Putamen (tissue), 1 donor: ENCODE data around the gene LSG1.

Experiments used
- DNase-seq: peaks from one replicate; pipeline ENCODE4 v3.0.0-alpha.2; 2016; ENCODE audit warnings: low spot score

Gene LSG1

DNA sequence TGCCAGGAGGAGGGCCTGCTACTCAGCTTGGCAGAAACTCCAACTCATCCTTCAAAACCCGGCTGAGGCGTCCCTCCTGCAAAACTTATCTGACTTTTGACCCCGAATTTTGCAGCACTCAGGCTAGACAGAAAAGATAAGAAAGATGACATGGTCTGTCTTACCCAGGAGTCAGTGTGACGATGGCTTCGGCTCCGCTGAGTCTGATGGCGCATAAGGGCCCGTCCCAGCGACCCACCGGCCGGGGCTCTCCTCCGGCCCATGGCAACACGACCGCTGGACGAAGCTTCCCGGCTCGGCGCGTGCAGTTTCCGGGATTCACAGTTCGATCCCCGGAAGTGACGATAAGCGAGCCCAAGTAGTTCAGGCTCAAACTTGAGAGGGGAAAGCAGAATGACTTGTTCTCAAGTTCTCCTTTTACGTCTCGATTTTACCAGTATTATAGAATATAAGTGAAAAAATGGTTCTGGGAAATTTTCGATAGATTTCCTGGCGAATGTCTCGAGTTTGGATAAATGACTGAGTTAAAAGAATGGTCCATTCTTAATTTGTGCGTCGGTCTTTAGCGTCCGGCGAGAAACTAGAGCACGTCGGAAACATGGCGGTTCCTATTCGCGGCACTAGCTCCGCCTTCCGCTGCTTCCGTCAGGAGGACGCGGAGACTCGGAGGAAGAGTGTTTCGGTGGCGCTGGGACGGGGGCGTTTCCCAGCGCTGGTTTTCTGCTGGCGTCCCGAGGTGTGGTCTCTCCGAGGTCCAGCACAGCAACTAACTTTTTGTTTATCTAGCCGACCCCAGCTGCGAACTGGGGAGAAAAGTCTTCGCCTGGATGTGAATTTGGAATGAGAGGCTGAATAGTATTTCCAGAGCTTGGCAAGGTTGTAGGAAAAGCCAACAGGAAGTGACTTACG, at the start of gene LSG1:
Gene LSG1 (minus strand): TSS at position 292 of the 909 bp plus-strand sequence. CDS start 29 bp downstream, at position 263.
- DNase-seq = peak; percentile 93

GRCh38 chr3:194720048-194720447, 48.1 kb upstream of the LSG1 start:
- no peak for DNase-seq

- DNase-seq = no peak
Measured at GRCh38 chr3:194718079-194718478, 46.1 kb upstream of the LSG1 start.

DNA sequence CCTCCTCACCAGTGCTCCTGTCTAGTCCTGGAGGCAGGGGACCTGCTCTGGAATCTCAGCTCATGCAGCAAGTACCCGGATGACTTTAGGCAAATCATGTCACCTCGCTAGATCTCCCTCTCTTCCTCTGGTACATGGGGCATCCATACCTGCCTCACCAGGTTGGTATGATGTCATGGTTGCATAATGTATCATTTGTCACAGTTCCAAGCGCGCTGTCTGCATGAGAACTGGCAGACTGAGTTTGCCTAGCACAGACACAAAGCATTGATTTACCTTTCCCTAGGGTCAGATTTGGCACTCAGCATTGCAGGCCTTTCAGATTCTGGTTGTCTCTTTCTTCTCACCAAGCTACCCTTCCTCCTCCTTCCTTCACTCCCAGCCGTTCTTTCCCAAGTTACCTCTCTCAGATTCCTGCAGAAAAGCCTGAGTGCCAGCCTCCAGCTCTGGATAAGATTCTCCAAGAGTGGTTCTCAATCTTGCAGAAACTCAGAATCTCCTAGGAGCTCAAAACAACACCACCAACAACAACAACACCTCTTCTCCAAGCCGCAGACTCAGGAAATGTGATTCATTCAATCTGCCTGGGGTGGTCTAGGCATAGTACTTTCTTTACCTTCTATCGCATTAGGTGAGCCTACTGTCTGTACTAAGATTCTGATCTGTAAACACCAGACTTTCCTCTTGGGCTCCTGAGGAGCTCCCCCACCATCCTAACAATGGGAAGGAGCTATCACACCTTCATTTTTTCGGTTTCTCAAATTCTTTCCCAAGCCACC, 43.2 kb upstream of the LSG1 start:
- DNase-seq = no peak

DNA sequence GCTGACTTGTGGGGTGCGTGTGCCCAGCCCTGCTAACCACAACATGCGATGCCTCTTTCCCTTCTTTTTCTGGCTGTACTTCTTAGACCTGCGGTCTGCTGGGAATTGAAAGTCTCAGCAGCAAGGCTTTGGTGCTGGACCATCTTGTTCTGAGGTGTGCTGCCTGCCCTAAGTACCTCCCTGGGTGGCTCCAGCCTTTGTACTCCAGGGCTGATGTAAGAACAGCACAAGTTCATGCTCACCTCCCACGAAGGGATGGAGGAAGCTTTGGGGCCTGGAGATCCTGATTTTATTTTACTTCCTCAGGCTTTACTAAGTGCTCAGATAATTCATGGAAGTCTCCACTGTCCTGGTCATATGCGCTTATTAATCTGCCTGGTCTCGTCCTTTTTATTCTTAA, 42.6 kb upstream of the LSG1 start:
- DNase-seq = no peak

DNA sequence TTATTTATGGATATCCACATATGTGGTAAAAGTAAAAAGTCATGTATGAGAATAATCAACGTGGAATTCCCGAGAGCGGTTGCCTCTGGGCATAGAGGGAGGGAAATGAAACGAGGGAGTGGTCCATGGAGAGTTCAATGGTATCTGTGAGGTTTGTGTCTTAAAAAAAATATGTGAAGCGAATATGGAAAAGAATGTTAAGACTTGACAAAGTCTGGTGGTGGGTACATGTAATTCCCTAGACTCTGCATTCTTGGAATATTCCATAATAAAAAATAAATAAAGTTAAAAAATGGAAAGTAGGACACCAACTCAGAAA, 42.1 kb upstream of the LSG1 start:
- no peak for DNase-seq

GRCh38 chr3:194713299-194714136, 41.5 kb upstream of the LSG1 start:
- DNase-seq = no peak

DNA sequence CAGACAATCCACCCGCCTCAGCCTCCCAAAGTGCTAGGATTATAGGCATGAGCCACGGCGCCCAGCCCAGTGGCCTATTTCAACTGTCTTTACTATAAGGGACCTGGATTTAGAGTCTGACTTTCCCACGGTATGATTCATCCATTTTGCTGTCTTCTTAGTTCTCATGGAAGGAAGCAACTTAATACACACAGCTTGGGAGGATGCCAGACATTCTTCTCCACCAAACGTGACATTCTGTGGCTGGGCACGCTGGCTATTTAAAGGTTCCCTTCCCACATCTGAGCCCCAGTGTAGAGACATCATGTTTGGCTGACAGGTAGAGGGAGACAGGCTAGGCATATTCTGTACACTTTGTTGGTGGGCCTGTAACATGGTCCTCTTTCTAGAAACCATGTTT, 39.9 kb upstream of the LSG1 start:
- no peak for DNase-seq

DNA sequence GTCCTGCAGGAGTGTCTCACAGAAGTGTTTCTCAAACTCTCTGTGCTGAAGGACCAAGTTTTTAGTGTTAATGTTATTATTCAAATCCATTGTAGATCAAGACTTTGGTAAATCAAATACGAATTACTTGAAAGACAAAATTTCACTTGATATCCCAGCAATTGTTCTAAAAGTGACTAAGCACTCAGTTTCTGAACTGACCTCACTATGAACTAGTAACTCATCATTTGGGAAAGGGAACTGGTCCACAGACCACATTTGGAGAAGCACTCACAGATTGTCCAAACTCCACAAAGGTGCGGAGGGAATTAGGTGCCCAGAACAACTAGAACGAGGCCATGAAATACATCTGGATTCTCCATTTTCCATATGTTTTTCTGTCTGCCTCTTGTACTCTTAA, 39.3 kb upstream of the LSG1 start:
- no peak for DNase-seq

DNA sequence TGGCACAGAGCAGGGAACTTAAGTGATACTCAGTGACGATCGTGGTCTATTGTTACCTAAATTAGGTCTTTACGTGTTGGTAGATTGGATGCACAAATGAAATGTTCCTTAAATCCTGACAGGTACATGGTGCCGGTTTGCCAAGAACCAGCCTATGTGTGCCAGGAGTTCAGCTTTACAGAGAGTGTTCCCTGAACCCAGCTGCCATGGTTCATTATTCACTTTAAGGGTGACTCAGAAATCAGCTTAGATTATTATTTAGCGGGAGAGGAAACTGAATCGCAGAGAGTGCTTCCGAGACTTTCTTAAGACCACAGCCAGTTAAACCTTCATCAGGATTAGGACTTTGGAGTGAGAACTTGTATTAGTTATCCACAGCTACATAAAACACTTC, 35.2 kb upstream of the LSG1 start:
- DNase-seq = no peak

DNA sequence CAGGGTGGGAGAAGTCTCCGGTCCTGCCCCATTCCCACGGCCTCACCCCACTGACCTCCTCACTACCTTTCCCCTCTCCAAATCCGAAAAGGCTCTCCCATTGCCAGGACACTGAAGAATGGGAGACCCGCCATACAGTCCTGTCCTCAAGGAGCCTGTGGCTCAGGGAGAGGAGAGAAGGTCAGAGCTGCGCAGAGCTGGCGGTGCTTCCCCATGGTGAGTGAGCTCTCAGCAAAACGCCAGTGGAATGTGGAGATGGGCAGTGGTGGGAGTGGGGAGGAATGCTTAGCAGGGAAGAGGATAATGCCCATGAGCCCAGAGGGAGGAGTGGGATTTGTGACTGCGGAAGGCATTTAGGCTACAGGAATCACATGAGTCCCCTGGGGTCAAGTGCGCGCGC, 33.8 kb upstream of the LSG1 start:
- no peak for DNase-seq

- no peak for DNase-seq
Measured at GRCh38 chr3:194705227-194705626, 33.2 kb upstream of the LSG1 start.

DNA sequence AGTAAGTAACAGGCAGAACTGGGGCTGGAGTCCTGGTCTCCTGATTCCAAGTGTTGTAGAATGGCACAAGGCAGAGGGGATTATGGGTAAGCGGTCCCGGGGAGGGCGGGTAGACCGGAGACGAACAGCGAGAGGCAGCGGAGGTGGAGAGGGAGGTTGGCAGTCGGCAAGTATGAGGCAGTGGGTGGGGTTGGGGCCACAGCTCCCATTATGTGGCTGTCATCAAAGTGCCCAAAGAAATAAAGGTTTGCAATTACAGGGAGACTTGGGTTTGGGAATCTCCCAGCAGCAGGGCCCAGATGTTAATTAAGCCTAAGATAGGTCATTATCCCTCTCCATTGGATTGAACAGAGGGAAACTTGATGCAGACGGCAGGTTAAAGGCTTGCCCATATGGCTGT, 30.6 kb upstream of the LSG1 start:
- no peak for DNase-seq

DNA sequence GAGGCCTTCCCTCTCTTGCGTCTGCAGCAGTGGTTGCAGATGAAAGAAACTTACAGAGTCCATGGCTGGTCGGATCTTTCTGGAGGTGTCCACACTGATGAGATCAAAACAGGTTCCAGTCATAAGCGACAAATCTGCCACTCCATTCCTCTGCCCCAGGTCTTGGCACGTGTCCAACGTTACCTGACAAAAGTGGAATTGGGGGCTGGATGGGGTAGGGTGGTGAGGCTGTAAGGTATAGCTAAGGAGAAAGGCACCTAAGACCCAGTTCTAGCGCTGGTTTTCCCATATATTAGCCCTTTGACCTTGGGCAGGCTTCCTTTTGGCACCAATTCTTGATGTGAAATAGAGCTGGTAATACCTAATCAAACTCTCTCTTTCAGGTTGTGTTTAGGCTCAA, 24.7 kb upstream of the LSG1 start:
- DNase-seq = no peak

DNA sequence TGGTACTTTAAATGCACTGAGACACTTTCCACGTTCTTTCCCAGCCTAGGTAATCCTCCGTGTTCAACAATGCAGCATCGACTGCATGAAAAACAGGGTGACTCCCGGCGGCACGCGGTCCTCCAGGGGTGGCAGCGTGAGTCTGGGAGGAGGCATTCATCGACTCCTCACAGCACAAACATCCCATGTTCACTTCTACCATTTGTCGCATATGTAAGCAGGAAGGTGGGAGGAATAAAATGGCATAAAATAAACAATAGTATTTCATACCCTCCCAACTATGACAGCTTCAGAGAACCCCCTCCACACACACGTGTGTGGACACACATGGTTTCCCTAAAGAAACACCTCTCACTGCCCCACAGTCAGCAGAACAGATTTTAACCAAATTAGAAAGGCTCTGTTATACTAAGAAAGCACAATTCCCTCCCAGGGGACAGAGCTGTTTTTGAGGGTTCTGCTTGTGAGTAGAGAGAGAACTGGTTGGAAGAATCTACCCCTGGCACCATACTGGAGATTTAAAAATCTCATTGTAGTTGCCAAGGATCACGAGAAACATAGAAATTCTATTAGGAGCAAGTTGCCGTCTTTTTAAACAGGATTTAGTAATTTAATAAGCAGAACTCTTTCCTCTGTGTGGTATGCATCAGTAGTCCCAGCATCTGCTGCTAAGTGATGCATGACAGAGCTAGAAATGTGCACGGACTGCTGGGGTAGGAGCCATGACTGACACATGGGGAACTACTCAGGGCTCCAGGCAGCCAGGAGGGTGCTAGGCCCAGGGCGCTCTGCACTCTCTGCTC, 19.7 kb upstream of the LSG1 start:
- DNase-seq = no peak

- DNase-seq = peak; percentile 52
Measured at GRCh38 chr3:194690501-194691372, 18.7 kb upstream of the LSG1 start.

DNA sequence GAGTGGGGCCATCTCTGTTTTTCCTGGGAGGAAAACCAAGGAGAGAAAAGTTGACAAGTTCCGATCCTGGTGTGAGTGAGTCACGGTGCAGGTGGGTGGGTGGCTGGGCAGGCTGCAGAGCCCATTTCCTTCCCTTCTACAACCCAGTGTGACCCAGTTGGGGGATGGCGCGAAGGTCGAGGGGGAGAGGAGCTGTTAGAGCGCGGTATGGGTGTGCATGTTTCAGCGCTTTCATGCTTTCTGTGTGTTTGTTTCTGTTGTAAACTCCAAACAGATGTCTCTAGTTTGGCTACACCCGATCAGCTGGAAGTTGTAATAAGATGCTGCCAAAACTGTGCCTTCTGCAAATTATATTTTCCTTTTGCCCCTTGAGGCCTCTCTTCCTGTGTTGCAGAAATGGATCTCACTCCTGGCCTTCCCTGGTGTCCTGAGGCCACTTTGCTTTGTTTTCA, 17.5 kb upstream of the LSG1 start:
- no peak for DNase-seq

DNA sequence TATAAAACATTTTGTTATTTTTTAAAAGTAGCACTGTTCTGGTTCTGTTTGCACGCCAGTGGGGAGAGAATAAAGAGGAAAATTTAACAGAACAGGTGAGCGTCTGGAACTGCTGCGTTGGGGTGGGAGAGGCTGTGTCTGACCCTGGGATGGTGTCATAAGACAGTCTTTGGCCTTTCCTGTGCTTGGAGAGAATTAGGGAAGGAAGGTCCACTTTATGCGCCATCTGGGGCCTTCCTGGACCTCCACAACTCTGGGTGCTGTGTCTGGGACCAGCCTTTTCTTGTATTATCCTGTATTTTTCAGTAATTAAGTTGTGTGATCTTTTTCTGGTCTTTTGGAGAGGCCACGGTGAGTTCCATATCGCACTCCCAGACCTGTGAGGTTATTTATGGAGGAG, 17.0 kb upstream of the LSG1 start:
- no peak for DNase-seq

- no peak for DNase-seq
Measured at GRCh38 chr3:194688200-194688740, 16.3 kb upstream of the LSG1 start.

DNA sequence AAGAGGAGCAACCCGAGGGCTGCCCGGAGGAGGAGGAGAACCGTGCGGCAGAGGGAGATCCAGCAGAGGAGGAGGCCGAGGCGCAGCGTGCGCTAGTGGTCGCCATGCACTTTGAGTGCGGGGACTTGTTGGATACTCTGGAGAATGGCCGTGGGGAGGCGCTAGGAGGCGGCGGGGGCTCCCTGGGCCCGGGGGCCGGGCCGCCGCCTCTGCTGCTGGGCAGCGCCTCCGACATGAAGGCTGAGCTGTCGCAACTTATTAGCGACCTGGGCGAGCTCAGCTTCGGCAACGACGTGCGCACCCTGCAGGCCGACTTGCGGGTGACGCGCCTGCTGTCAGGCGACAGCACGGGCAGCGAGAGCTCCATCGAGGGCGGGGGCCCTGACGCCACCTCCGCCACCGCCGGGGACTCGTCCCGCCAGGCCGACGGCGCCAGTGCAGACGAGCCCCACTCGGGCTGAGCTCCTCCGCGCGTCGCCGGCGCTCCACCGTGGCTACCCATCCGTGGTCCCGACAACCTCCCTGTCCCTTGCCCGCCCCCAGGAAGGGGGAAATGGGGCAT, 15.7 kb upstream of the LSG1 start:
- no peak for DNase-seq
